Measurements from ENCODE around the gene SPTLC2. TPM values are rescaled to one million over a fixed set of nuclear protein-coding genes. Genes with fewer than 3 reads are reported as not detected.

The SPTLC2 gene
- total RNA-seq, 1 donor from 2014 or later: 37.3 TPM

DNA sequence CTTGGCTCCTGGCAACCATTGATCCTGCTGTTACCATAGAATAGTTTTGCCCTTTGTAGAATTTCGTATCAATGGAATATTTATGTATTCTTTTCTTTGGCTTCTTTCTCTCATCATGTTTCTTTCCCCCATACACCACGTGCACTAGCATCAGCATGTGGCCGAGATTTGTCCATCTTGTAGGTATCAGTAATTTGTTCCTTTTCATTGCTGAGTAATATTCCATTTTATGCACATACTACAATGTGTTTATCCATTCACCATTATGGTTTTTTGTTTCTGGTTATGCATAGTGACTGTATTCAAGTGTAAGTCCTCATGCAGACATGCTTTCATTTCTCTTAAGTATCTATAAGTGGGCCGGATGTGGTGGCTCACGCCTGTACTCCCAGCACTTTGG, 113.3 kb downstream of the SPTLC2 start:
- no peak for DNase-seq

- no peak for DNase-seq
Measured at GRCh38 chr14:77502109-77502782, 114.2 kb downstream of the SPTLC2 start.

- peak; percentile 4 for DNase-seq
Measured at GRCh38 chr14:77498984-77499527, 117.4 kb downstream of the SPTLC2 start.

GRCh38 chr14:77498120-77498979, 118.1 kb downstream of the SPTLC2 start, which contains the start of gene ISM2:
Gene ISM2 (minus strand): TSS chr14:77498816. CDS start chr14:77498793, 23 bp downstream.
- DNase-seq: peak; percentile 36

- no peak for DNase-seq
Measured at GRCh38 chr14:77495334-77495733, 121.1 kb downstream of the SPTLC2 start.

GRCh38 chr14:77491056-77491455, 125.4 kb downstream of the SPTLC2 start:
- DNase-seq: no peak

DNA sequence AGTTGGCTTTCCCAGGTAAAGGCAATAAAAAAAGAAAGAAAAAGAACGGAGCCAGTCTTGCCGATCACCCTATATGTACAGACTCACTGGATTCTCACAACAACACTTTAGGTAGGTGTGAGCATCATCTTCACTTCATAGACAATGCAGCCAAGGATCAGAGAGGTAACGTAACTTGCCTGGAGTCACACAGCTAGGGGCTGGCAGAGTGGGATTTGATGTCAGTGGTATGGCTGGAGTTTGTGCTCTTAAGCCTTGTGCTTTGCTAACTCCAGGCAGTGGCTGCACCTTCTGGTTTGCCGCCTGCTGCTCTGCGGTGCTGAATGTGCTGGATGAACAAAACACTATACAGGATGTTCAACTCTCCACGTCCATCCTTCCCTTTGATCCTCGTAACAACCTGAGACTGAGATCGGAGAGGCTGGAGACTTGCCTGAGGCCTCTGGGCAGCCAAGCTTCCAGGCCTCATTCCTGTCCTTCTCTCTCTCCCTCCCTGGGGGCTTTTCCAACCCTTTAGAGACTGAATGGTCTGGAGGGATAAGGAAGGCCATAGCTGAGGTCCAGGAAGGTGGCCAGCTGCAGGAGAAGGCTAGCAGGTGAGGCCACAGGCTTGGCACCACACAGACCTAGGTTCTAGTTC, 126.0 kb downstream of the SPTLC2 start:
- DNase-seq: no peak

GRCh38 chr14:77489041-77489440, 127.4 kb downstream of the SPTLC2 start:
- DNase-seq: no peak

GRCh38 chr14:77488558-77488957, 127.9 kb downstream of the SPTLC2 start:
- DNase-seq: no peak

DNA sequence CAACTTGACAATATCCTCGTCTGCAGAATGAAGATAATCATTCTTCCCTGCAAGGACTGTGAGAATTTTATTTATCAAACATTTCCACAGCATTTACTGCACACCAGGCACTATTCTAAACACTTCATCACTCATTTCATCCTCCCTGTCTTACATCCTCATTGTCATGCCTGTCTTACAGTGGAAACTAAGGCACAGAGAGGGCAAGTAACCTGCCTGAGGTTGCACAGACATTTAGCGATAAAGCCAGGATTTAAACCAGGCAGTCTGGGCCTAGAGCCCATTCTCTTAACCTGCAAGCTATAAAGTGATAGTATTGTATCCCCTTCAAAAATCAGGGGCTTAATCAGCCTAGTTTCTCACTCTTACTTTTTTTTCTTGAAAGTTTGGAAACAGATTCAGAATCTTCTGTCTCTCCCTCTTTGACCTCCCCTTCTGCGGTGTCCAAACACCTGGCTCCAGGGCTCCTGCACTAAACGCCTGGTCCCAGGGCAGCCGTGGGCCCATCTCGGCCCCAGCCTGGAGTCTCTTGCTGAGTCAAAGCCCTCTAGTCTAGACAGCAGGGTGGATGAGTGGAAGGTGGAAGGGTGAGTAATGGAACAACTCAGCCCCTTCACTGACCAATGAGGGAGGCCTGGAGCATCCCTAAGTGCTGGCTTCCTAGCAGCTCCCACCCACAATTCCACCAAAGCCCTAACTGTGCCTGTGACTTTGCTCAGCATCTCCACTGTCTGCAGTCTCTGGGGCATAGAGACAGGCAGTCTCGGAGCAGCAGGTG, 130.3 kb downstream of the SPTLC2 start:
- DNase-seq: no peak

- no peak for DNase-seq
Measured at GRCh38 chr14:77485256-77485655, 131.2 kb downstream of the SPTLC2 start.

DNA sequence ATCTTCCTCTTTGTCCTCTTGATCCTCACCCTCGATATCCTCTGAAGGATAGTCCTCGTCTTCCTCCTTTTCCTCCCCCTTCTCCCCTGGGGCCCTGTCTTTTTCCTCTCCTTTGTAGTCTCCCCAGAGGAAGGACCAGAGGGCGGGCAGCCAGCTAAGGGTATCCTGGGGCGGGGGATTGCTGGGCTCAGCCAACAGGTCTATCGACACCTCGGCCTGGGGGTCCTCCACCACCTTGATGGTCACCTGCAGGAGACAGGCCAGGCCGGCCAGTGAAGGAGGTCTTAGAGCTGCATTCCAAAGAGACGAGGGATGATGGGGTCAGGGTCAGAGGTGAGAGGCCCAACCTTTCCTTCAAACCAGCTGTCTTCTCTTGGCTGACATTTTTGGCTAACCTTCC, 134.0 kb downstream of the SPTLC2 start:
- no peak for DNase-seq

GRCh38 chr14:77478796-77479195, 137.6 kb downstream of the SPTLC2 start:
- DNase-seq: no peak

- DNase-seq: no peak
Measured at GRCh38 chr14:77478029-77478428, 138.4 kb downstream of the SPTLC2 start.

GRCh38 chr14:77475432-77476115, 140.9 kb downstream of the SPTLC2 start:
- no peak for DNase-seq

DNA sequence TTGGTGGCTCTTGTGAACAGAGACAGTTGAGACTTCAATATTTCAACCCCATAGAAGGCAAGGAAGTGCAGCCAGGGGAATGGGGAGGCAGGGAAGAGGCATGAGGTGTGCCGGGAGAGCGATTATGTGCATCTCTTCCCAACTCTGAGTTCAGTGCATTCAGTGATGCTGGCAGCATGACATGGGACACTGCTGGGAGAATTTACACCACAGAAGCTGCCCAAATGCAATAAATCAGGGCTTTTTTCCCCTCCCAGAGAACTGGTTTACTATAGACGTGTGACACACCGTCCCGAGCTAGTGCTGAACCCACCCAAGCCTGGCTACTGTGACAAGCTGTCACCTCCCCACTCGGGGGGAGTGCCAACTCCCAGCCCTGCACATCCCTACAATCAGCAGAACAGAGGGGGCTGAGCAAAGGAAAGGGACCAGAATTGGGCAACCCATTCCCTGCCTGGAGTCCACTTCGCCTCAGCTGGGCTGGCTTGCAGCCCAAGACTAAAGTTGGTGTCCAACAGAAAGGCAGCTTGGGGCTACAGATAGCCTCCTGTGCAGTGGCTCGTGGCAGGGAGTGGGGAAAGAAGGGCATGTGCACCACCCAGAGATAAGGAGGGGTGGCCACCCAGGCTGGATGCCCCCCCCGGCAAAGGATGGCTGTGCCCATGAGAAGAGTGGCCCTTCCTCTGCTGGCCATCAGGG, 141.8 kb downstream of the SPTLC2 start:
- no peak for DNase-seq

- DNase-seq: no peak
Measured at GRCh38 chr14:77473921-77474320, 142.5 kb downstream of the SPTLC2 start.

DNA sequence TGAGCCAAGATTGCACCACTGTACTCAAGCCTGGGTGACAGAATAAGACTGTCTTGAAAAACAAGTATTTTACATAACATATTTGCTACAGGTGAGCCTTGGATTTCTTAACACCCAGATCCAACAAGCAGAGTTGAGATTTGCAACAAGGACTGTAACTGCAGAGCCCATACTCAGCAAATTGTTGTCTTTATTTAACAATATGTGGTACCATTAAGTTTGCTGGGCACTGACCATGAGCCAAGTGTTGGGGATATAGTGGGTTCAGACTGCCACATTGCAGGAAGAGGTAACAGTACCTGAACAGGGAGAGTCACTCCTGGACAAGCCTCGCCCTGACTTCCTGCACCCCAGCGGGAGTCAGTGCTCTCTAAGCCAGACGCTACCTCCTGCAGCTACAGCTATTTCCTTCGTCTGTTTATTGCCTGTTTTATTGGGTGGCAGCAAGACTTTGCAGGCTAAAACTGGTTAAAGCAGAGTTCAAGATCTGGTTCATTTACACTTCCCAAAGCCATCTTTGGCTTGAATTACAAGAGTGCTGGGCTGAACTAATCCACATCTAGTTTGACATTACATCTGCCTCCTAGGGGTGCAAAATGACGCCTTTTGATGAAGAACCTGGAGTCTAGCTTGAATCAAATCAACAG, 146.1 kb downstream of the SPTLC2 start:
- no peak for DNase-seq

DNA sequence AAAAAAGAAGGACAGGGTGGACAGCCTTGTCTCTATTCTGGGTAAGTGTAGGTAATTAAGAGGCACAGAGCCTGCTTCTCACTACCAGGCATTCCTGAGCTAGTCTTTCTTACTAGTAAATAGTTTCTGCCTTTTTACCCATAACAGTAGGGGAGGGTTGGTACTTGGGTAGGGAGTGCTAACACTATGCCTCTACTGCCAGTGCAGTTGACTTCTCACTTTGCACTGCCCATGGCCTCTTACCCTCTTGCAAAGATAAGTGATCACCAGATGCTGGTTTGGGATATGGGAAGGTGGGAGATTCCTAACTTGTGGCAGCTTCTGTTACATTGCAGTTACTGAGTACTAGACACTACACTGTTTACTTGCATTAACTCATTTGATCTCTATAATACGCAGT, 146.9 kb downstream of the SPTLC2 start:
- DNase-seq: no peak

DNA sequence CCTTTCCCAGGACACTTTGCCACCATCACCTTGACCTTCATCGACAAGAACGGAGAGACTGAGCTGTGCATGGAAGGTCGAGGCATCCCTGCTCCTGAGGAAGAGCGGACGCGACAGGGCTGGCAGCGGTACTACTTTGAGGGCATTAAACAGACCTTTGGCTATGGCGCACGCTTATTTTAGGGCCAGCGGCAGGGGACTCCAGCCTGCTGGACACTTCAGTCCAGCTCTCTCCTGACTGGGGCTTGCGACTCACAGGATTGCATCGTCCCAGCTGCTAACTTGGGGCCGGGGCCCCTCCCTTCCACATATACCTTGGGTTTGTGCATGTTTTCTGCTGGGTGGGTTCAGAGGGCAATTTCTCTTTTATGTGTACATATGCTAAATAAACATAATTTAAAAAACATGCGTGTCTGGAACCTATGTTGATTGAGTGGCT, 147.4 kb downstream of the SPTLC2 start:
- DNase-seq: no peak
